ENCODE measurements around the gene RAC3. TPM values are rescaled to one million over a fixed set of nuclear protein-coding genes. Genes with fewer than 3 reads are reported as not detected.

Gene RAC3
- total and polyA plus RNA-seq, 9 of the 15 experiments (the other 6 are each of a cell fraction or from before 2014, with no cell fraction given) = 0.23 to 292 (median 118) TPM

GRCh38 chr17:82053130-82053529 lies 21.7 kb downstream of the RAC3 start:
- TSS peak; percentile 36 for BruUV-seq (replicated peaks)
- Histone ChIP-seq H3K27ac (ENCODE audit: extremely low read depth, low read depth, low read length) (no peak overlapping the region), H3K9ac (ENCODE audit: insufficient read depth in 1 of 2, low read depth in 2 of 2, low read length in 2 of 2) (peak overlapping the region; percentile 80 to 97; a peak in 3 of 4 replicates), H3K4me3 (peak overlapping the region; percentile 98), H3K9me1 (ENCODE audit: control insufficient read depth, insufficient read depth, low read length) (no peaks in the 10 kb centered on the region), H3K36me3 (ENCODE audit: control insufficient read depth, insufficient read depth, low read length) (peaks cover 78% of the 10 kb centered on the region; the same call in 2 of the 3 replicates), H3K9me3 (replicated peaks; ENCODE audit: control insufficient read depth, insufficient read depth, low read depth, low read length) (no peaks in the 10 kb centered on the region), H3K4me2 (ENCODE audit: insufficient read depth, low read length) (peak overlapping the region; percentile 88), H3K79me2 (ENCODE audit: control insufficient read depth, insufficient read depth, low read length) (peaks cover 28% of the 10 kb centered on the region), H3K27me3 (ENCODE audit: control insufficient read depth in 2 of 2, insufficient read depth in 2 of 2, low read length in 2 of 2) (no peaks in the 10 kb centered on the region), H4K20me1 (replicated peaks; ENCODE audit: control insufficient read depth, insufficient read depth, low read length) (0 out of 2 replicates have a peak, but pooled peaks cover 11% of the 10 kb centered on the region), H2AFZ (ENCODE audit: low read depth, low read length) (no peak overlapping the region), H3K4me1 (replicated peaks in 1 of 2; ENCODE audit: control insufficient read depth in 2 of 2, insufficient read depth in 2 of 2, low read length in 2 of 2) (peaks cover 6 to 92% of the 10 kb centered on the region in 2 experiments; a peak in 3 of 5 replicates)
- intact Hi-C loops (cut with micrococcal nuclease) (no loop called here), in situ Hi-C loops (cut with MboI) (no loop called here)
- FAIRE-seq (no peak), DNase-seq (ENCODE audit: extremely low read depth in 1 of 4, low spot score in 3 of 4) (no peak), ATAC-seq (no peak)
- ChIA-PET POLR2A (interaction anchor here (0.6 to 1.6 kb wide), 4 partner anchors 10 to 731 kb away, joined by 3 to 11 read pairs (median 4); partner anchors contain the start of gene DCXR), CTCF (ENCODE audit: low intra/inter-chr PET ratio) (no interaction called here)
- WGBS (ENCODE audit: insufficient coverage, low coverage, missing lambda C conversion rate) = 85% methylated on average over 11 of the region's 19 CpGs
- TF ChIP-seq C11orf30 (IDR thresholded peaks at IDR 0.05; ENCODE audit: low read depth) (no peak), BCLAF1 (IDR thresholded peaks at IDR 0.05; ENCODE audit: borderline replicate concordance in 1 of 2, control insufficient read depth in 1 of 2, low read depth in 2 of 2, low read length in 1 of 2) (no peak), BACH1 (tag; IDR thresholded peaks at IDR 0.05) (no peak), SREBF1 (IDR thresholded peaks at IDR 0.05; ENCODE audit: borderline replicate concordance, low read depth, low read length) (no peak), ETV6 (IDR thresholded peaks at IDR 0.05; ENCODE audit: borderline replicate concordance in 1 of 2, low read depth in 2 of 2, low read length in 1 of 2) (no peak), ETV6 (CRISPR knock-in tag; IDR thresholded peaks at IDR 0.05; ENCODE audit: borderline replicate concordance) (no peak), ZNF77 (CRISPR knock-in tag; IDR thresholded peaks at IDR 0.05) (no peak), FOXO4 (CRISPR knock-in tag; IDR thresholded peaks at IDR 0.05) (no peak), SP1 (CRISPR knock-in tag; IDR thresholded peaks at IDR 0.05) (no peak), ETS1 (conservative IDR thresholded peaks at IDR 0.05; ENCODE audit: control insufficient read depth, low read depth, low read length) (no peak), ILK (tag; IDR thresholded peaks at IDR 0.05; ENCODE audit: borderline replicate concordance, low read depth) (no peak), ELK3 (CRISPR knock-in tag; IDR thresholded peaks at IDR 0.05) (no peak), MXD1 (CRISPR knock-in tag; IDR thresholded peaks at IDR 0.05; ENCODE audit: borderline replicate concordance, poor library complexity, severe bottlenecking) (no peak), HDAC8 (tag; IDR thresholded peaks at IDR 0.05) (no peak)

All from K562 (cell line).